Measurements from ENCODE around the gene LRRC43. TPM values are rescaled to one million over a fixed set of nuclear protein-coding genes. Genes with fewer than 3 reads are reported as not detected.
A peak's percentile ranks its signal among the peaks of the same experiment; 100 is the strongest.

Gene LRRC43
- total and polyA plus RNA-seq, 10 of the 15 experiments (the other 5 are each of a cell fraction or from before 2014, with no cell fraction given): 0.23 TPM; not detected in 9

GRCh38 chr12:122245553-122245952, 62.6 kb downstream of the LRRC43 start:
- Histone ChIP-seq H2AFZ (ENCODE audit: control insufficient read depth, low read depth, low read length) (no peak overlapping the region; the same call in 1 of the 2 replicates), H3K79me2 (ENCODE audit: control insufficient read depth, insufficient read depth, low read length) (no peaks in the 10 kb centered on the region), H4K20me1 (ENCODE audit: control insufficient read depth, insufficient read depth) (no peaks in the 10 kb centered on the region), H3K4me1 (ENCODE audit: control insufficient read depth, insufficient read depth, low read length) (peaks cover 15% of the 10 kb centered on the region), H3K4me2 (ENCODE audit: control insufficient read depth, insufficient read depth) (0 out of 2 replicates have a peak overlapping the region, but pooled peaks have one; percentile 33), H3K27ac (ENCODE audit: control insufficient read depth, insufficient read depth) (no peak overlapping the region), H3K9ac (ENCODE audit: control insufficient read depth, insufficient read depth, low read length) (no peak overlapping the region), H3K27me3 (replicated peaks in 1 of 2; ENCODE audit: control insufficient read depth in 2 of 2, insufficient read depth in 2 of 2, low read length in 1 of 2) (no peaks in the 10 kb centered on the region), H3K4me3 (no peak overlapping the region), H3K36me3 (ENCODE audit: control insufficient read depth in 2 of 2, insufficient read depth in 2 of 2, low read length in 1 of 2) (peaks cover 0 to 6% of the 10 kb centered on the region in 2 experiments; a peak in 2 of 4 replicates), H3K9me3 (replicated peaks; ENCODE audit: control insufficient read depth, insufficient read depth, low read length) (no peaks in the 10 kb centered on the region)
- DNase-seq (ENCODE audit: low read depth, low spot score) (no peak), FAIRE-seq (no peak), ATAC-seq (no peak)
- intact Hi-C loops (cut with micrococcal nuclease; ENCODE audit: unreplicated experiment): no loop called here
- BruUV-seq (replicated peaks): no TSS peak
- no peak for TF ChIP-seq MEF2A (IDR thresholded peaks at IDR 0.05; ENCODE audit: insufficient read depth, low read depth, low read length)
- no peak for TF ChIP-seq ZNF207 (IDR thresholded peaks at IDR 0.05; ENCODE audit: borderline replicate concordance)
- no peak for TF ChIP-seq ZSCAN29 (IDR thresholded peaks at IDR 0.05)
- TF ChIP-seq, protein P1, sequence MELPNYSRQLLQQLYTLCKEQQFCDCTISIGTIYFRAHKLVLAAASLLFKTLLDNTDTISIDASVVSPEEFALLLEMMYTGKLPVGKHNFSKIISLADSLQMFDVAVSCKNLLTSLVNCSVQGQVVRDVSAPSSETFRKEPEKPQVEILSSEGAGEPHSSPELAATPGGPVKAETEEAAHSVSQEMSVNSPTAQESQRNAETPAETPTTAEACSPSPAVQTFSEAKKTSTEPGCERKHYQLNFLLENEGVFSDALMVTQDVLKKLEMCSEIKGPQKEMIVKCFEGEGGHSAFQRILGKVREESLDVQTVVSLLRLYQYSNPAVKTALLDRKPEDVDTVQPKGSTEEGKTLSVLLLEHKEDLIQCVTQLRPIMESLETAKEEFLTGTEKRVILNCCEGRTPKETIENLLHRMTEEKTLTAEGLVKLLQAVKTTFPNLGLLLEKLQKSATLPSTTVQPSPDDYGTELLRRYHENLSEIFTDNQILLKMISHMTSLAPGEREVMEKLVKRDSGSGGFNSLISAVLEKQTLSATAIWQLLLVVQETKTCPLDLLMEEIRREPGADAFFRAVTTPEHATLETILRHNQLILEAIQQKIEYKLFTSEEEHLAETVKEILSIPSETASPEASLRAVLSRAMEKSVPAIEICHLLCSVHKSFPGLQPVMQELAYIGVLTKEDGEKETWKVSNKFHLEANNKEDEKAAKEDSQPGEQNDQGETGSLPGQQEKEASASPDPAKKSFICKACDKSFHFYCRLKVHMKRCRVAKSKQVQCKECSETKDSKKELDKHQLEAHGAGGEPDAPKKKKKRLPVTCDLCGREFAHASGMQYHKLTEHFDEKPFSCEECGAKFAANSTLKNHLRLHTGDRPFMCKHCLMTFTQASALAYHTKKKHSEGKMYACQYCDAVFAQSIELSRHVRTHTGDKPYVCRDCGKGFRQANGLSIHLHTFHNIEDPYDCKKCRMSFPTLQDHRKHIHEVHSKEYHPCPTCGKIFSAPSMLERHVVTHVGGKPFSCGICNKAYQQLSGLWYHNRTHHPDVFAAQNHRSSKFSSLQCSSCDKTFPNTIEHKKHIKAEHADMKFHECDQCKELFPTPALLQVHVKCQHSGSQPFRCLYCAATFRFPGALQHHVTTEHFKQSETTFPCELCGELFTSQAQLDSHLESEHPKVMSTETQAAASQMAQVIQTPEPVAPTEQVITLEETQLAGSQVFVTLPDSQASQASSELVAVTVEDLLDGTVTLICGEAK (IDR thresholded peaks at IDR 0.05; ENCODE audit: borderline replicate concordance): peak; percentile 88
- CTCF ChIA-PET: interaction anchor here (1.5 to 1.7 kb wide), 2 partner anchors 20 to 22 kb away, joined by 4 to 7 read pairs; no protein-coding TSS in a partner anchor
- 100% methylated on average over 1 of the region's 1 CpG for WGBS (ENCODE audit: insufficient coverage, insufficient replicate concordance, low lambda C conversion rate, missing lambda C conversion rate)
- POLR2A ChIA-PET: interaction anchor here (0.6 to 1.1 kb wide), 4 partner anchors 7 to 21 kb away, joined by 3 to 4 read pairs (median 3); no protein-coding TSS in a partner anchor
- RAD21 ChIA-PET (ENCODE audit: unreplicated experiment): interaction anchor here (1.0 to 1.8 kb wide), 2 partner anchors 21 to 79 kb away, joined by 4 to 7 read pairs; partner anchors contain the start of gene VPS33A
- in situ Hi-C loops (cut with MboI): no loop called here
- SMC1A ChIA-PET (ENCODE audit: uncharacterized antibody, unreplicated experiment): interaction anchor here (0.6 to 2.2 kb wide), 4 partner anchors 20 to 177 kb away, joined by 3 to 6 read pairs (median 5); partner anchors contain the start of genes DIABLO and VPS33A

Measured in GM12878 (cell line).